ENCODE measurements around the gene COX7C.
"Not testable (repeated sequence)": the region's sequence is repeated elsewhere in the genome, so short reads cannot be mapped to it uniquely, and the experiment has no call there.

COX7C gene

DNA sequence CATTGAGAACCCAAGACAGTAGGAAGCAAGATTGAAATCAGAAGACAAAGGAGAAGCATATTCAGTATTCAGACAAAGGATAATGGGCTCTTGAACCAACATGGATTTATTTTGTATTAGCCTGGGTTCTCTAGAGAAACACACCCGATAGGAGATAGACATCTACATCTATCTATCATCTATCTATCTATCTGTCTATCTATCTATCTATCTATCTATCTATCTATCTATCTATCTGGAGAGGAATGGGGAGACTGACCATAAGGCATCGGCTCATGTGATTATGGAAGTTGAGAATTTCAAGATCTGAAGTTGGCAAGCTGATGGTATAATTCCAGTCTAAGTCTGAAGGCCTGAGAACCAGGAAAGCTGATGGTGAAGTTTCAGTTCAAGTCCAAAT is 13.4 kb downstream of the COX7C start:
- in situ Hi-C loops (cut with HindIII; ENCODE audit: low sequenced_read_pairs): no loop called here
- TF ChIP-seq, protein P1, sequence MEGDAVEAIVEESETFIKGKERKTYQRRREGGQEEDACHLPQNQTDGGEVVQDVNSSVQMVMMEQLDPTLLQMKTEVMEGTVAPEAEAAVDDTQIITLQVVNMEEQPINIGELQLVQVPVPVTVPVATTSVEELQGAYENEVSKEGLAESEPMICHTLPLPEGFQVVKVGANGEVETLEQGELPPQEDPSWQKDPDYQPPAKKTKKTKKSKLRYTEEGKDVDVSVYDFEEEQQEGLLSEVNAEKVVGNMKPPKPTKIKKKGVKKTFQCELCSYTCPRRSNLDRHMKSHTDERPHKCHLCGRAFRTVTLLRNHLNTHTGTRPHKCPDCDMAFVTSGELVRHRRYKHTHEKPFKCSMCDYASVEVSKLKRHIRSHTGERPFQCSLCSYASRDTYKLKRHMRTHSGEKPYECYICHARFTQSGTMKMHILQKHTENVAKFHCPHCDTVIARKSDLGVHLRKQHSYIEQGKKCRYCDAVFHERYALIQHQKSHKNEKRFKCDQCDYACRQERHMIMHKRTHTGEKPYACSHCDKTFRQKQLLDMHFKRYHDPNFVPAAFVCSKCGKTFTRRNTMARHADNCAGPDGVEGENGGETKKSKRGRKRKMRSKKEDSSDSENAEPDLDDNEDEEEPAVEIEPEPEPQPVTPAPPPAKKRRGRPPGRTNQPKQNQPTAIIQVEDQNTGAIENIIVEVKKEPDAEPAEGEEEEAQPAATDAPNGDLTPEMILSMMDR (IDR thresholded peaks at IDR 0.05; ENCODE audit: low read depth, low read length): no peak
- H3K4me3 ChIP-seq (ENCODE audit: low read depth, low read length): no peak overlapping the region
- DNase-seq (ENCODE audit: low read depth, low spot score): no peak

DNA sequence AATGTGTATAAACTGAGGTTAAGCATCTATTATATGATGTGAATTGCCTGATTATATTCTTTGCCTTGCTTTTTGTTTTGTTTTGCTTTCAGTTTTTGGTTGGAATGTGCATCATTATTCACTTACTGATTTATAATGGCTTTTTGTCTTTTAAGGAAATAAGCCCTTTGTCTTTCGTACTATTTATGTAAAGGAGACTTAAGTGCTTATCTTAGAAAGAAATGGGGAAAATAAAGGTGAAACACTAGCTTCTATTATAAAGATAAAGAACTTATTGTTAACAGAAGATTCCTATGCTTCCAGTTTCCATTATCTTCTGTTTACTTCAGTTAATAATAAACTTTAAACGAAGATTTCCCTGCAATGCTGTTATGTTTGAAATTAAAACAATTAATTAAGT is 23.3 kb downstream of the COX7C start:
- TF ChIP-seq, protein P1 (IDR thresholded peaks at IDR 0.05; ENCODE audit: low read depth, low read length): no peak
- DNase-seq (ENCODE audit: low read depth, low spot score): no peak
- no peak overlapping the region for H3K4me3 ChIP-seq (ENCODE audit: low read depth, low read length)
- in situ Hi-C loops (cut with HindIII; ENCODE audit: low sequenced_read_pairs): no loop called here

DNA sequence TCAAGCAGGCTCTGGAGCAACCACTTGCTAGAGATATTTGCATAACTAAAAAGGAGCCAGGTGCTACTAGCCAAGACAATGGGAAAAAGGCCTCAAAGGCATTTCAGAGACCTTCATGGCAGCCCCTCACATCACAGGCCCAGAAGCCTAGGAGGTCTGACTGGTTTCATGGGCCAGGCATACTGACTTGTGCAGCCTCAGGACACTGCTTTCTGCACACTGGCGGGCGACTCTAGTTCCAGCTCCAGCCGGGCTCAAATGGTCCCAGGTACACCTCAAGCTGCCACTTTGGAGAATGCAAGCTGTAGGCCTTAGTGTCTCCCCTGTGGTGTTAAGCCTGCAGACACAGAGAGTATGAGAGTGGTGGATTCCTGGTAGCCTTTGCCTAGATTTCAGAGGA is 27.1 kb downstream of the COX7C start:
- no peak for DNase-seq (ENCODE audit: low read depth, low spot score)
- in situ Hi-C loops (cut with HindIII; ENCODE audit: low sequenced_read_pairs): no loop called here
- H3K4me3 ChIP-seq (ENCODE audit: low read depth, low read length): no peak overlapping the region
- TF ChIP-seq, protein P1 (IDR thresholded peaks at IDR 0.05; ENCODE audit: low read depth, low read length): no peak

DNA sequence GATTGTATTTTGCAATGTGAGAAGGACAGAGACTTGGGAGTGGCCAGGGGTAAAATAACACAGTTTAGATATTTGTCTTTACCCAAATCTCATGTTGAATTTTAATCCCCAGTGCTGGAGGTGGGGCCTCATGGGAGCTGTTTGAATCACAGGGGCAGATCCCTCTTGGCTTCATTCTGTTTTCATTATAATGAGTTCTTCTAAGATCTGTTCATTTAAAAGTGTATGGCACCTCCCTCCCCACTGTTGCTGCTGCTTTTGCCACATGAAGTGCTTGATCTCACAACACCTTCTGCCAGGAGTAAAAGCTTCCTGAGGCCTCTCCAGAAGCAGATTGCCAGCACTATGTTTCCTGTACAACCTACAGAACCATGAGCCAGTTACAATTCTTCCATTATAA is 28.1 kb downstream of the COX7C start:
- no peak overlapping the region for H3K4me3 ChIP-seq (ENCODE audit: low read depth, low read length)
- no peak for DNase-seq (ENCODE audit: low read depth, low spot score)
- TF ChIP-seq, protein P1 (IDR thresholded peaks at IDR 0.05; ENCODE audit: low read depth, low read length): no peak
- in situ Hi-C loops (cut with HindIII; ENCODE audit: low sequenced_read_pairs): no loop called here

DNA sequence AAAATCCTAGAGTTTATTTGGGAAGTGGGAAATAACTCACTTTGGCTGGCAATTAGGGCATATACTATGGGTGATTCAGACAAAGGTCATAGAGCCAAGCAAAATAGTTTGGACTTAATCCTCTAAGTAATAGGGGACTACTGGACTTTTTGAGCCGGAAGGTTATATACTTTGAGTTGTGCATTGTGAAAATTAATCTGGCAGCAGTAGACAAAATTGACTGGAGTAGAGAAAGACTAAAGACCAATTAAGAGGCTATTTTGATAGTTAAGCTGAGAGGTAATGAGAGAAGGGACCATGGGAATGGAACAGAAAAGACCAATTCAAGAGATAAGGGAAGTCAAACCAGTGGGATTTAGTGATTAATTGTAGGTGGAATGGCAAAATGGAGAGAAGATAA is 28.9 kb downstream of the COX7C start:
- TF ChIP-seq, protein P1 (IDR thresholded peaks at IDR 0.05; ENCODE audit: low read depth, low read length): no peak
- H3K4me3 ChIP-seq (ENCODE audit: low read depth, low read length): no peak overlapping the region
- in situ Hi-C loops (cut with HindIII; ENCODE audit: low sequenced_read_pairs): no loop called here
- DNase-seq (ENCODE audit: low read depth, low spot score): no peak

DNA sequence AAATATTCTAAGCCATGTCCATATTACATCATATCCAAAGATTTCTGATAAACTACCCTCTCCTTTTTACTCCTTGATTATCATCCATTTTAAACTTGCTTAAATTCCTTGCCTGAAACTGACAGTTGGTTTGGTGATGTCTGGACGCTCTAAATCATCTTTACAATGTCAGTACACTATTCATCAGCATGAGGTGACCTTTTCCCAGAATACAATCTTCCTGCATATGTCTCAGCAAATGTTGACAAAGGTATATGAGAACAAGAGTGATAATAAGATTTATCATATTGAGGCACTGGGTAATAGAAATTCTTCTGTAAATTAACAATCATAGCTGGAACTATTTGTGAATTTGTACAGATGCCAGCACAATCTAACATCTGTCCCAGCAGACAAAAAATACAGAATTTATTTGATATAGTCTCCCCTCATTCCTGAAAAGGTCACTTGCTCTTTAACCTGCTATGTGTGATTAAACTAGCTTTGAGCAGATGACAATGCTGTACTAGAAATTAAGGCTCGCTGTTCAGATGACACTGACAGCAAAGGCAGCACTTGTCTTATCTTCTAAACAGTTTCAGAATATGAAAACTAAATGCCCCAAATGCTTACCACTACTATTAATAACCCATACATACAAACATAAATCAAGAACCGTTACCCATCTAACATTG is 32.2 kb downstream of the COX7C start:
- TF ChIP-seq, protein P1 (IDR thresholded peaks at IDR 0.05; ENCODE audit: low read depth, low read length): no peak
- in situ Hi-C loops (cut with HindIII; ENCODE audit: low sequenced_read_pairs): no loop called here
- no peak overlapping the region for H3K4me3 ChIP-seq (ENCODE audit: low read depth, low read length)
- no peak for DNase-seq (ENCODE audit: low read depth, low spot score)

DNA sequence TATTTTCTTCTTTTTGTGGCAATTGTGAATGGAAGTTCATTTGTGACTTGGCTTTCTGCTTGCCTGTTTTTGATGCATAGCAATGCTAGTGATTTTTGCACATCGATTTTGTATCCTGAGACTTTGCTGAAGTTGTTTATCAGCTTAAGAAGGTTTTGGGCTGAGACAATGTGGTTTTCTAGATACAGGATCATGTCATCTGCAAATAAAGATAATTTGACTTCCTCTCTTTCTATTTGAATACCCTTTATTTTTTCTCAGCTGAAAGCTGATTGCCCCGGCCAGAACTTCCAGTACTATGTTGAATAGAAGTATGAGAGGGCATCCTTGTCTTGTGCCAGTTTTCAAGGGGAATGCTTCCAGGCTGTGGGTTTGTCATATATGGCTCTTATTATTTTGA is 43.0 kb downstream of the COX7C start:
- DNase-seq (ENCODE audit: low read depth, low spot score); in situ Hi-C loops (cut with HindIII; ENCODE audit: low sequenced_read_pairs); H3K4me3 ChIP-seq (ENCODE audit: low read depth, low read length): not testable (repeated sequence)
